NCI-H2196 (cell line): ENCODE data around the gene CGB2.
"Not testable (repeated sequence)": the region's sequence is repeated elsewhere in the genome, so short reads cannot be mapped to it uniquely, and the experiment has no call there.

Source experiments
- DNase-seq: peaks from one replicate; lab custom pipeline; 2025; ENCODE audit not compliant: unreplicated experiment; lab: John Stamatoyannopoulos, UW

The CGB2 gene

DNA sequence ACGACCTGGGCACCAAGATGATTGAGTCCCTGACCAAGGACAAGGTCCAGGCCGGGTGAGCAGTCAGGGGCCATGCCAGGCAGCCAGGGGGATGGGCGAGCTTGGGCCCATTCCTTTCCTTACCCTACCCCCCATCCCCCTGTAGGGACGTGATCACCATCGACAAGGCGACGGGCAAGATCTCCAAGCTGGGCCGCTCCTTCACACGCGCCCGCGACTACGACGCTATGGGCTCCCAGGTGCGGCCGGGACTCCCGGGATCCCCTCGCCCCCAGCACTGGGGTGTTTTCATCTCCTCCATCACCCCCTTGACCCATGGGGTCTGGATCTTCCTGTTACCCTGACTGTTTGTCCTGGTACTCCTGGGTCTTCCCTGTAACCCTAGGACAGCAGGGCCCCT, 21.9 kb upstream of the CGB2 start:
- no peak for DNase-seq

DNA sequence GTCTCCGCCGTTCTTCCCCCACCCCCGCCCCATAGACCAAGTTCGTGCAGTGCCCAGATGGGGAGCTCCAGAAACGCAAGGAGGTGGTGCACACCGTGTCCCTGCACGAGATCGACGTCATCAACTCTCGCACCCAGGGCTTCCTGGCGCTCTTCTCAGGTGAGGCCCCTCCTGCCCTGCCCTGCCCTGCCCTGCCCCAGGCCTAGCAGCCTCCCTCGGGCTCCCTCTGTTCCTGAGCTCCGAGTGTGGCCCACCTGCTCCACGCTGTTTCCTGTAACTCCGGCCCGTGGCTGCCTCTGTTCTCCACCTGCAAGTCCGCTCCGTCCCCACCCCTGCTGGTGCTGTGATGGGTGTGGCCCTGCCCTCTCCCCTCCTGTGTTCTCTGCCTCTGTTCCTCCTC, 21.2 kb upstream of the CGB2 start:
- DNase-seq = no peak

DNA sequence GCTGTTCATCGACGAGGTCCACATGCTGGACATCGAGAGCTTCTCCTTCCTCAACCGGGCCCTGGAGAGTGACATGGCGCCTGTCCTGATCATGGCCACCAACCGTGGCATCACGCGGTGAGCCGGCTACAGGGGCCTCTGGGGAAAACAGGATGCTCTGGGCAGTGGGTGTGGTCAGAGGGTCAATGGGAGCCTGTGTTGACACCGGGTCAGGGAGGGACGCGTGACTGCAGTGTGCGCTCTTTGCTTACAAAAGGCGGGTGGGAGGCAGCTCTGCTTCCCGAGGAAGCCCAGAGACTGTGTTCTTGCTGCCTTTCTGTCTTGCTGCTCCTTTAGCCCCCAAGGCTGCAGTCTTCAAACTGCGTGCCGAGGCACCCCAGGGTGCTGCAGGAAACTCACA, 20.5 kb upstream of the CGB2 start:
- no peak for DNase-seq

DNA sequence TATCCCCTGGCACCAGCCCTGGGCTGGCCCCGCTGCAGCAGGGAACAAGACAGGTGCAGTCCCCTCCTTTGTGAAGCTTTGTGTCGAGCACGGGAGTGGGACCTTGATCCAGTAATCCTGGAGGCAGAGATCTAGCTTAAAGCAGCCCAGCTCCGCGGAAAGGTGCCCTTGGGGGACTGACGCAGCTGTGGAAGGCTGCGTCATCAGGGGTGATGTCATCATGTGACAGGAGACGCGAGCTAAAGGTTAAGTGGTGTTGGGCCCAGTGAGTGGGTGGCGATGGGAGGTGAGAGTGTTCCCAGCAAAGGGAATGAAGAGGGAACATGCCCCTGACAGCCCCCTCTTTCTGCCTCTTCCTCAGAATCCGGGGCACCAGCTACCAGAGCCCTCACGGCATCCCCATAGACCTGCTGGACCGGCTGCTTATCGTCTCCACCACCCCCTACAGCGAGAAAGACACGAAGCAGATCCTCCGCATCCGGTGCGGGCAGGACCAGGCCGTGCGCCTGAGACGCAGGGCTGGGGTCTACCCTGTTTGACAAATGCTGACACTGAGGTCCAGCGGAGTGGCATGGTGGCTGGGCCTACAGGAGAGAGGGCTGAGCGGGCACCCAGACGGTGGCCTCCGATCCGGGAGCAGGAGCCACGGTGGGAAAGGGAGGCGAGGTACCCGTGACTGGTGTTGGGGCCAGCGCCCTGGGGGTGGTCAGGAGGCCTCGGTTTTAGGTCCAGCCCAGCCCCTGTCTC, 17.4 kb upstream of the CGB2 start:
- DNase-seq = no peak

DNA sequence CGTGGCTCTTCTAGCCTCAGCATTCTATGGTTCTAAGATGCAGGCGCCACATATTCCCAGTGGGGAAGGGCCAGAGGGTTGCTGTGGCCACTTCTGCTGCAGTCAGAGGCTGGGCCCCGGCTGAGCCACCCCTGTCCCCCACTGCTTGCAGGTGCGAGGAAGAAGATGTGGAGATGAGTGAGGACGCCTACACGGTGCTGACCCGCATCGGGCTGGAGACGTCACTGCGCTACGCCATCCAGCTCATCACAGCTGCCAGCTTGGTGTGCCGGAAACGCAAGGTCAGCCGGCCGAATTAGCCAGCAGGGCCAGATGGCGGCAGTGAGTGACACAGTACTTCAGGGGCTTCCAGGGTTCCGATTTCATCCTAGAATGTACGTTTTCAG, 16.8 kb upstream of the CGB2 start:
- no peak for DNase-seq

DNA sequence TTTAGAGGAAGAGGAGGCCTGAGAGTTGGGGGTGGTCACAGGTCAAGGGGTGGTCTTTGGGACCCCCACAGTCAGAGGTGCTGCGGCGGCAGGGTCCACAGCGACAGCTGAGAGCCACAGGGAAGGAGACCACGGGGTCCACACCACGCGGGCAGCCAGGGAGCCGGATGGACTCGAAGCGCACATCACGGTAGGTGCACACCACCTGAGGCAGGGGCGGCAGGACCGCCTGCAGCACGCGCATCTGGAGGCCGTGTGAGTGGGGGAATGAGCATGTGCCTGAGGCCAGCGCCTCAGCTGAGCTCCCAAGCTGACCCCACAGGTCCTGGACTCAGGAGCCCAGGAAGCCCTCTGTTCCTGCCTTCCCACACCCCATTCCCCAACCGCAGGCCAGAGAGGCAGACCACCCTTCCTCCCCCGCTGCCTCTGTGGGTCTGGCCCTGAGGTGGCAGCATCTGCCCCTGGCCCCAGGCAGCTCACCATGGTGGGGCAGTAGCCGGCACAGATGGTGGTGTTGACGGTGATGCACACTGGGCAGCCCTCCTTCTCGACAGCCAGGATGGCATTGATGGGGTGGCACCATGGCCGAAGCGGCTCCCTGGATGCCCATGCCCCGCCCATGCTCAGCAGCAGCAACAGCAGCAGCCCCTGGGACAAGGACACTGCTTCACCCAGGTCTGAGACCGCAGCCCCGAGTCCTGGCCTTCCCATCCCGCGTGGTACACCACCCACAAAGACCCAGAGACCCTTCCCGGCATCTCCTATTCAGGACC, 15.4 kb upstream of the CGB2 start:
- DNase-seq = no peak

DNA sequence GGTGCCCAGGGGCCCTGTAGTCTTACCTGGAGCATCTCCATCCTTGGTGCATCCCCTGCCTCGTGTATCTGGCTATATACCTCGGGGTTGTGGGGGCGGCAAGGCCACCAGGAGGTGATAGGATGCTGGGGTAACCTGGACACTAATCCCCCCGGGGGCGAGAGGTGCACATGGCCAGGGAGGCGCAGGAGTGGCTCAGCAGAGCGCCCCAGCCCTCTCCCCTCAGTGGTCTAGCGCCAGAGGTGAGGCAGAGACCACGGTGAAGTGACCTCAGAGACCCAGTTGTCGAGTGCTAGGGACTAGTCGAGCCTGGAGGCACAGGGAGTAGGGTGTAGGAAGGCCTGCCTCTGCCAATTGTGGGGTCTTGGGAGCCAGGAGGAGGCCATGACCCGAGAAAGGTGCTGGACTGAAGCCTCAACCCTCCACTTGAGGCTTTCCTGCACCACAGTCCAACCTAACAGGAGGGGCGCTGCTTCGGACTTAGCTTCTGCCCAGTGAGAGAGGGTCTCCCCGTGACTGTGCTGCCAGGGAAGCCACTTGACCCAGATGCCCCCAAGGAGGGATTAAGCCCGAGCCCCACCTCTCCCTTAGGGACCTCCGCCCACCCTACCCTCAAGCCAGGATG, 14.5 kb upstream of the CGB2 start, which contains the start of gene LHB:
Gene LHB, minus strand, starts transcription at position 51 of the 625 bp plus-strand sequence. Its CDS starts 10 bp downstream, at position 41.
- no peak for DNase-seq

DNA sequence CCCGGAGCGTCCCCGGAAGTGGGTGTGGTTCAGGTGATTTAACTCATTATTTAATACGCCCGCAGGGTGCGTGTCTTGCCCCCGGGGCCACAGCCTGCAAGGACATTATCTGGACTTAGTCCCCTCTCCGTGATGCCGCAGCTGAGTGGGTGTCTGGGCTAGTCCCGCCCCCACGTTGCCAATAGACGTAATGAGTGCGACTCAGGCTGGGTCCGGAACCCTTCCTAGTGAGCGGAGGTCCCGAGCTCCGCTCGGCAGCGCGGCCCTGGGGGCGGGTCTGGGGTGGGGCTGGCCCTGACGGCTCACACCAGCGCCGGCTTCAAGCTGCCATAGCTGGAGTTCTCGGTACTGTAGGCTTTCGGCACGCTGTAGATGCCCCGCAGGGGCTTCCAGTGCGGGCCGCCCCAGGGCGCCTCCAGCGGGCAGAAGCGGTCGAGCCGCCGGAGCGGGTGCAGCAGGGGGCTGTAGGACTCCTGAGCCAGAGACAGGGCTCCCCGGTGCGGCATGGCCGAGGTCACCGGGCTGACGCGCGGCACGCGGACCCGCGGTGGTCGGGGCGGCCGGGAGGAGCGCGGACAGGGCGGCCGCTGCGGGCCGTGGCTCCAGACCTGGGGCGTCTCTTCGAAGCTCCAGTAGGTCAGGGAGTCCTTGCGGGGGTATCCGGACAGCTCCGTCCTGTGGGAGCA, 13.9 kb upstream of the CGB2 start:
- DNase-seq = peak; percentile 44

DNA sequence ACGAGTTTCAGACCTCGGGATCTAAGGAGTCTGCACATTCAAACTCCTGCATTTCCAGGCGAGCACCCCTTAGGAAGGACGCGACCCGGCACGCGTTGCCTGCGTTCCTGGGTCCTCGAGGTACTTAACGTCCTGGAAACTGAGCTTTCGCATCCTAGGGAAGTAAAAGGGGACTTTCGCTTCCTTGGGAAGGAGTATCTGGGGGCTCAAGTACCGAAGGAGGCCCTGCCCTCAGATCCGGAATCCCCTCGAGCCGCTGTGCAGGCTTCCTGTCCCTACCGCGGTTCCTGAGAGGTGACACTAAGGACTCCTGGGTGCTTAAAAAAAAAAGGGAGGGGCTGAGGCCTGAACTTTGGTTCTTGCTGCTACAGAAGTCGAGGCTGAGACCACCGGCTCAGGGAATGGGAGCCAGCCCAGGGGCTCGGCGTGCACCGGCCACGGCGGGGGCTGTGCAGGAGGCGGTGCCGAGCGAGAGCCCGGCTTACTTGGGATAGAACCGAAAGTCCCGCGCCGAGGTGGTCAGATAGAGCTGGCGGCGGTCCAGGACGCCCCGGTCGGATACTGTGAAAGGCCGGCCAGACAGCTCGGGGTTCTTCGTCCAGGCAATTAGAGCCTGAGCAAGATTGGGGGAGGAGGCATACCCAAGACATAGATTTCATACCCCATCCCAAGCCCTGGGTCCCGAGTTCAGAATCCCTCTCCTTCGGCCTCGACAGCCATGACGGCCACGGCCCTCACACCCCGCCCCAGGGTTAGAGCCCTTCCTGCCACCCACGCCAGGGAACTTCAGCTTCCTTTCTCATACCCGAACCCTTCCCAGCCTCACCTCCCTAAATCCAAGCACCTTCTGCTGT, 13.1 kb upstream of the CGB2 start:
- DNase-seq = not testable (repeated sequence)

DNA sequence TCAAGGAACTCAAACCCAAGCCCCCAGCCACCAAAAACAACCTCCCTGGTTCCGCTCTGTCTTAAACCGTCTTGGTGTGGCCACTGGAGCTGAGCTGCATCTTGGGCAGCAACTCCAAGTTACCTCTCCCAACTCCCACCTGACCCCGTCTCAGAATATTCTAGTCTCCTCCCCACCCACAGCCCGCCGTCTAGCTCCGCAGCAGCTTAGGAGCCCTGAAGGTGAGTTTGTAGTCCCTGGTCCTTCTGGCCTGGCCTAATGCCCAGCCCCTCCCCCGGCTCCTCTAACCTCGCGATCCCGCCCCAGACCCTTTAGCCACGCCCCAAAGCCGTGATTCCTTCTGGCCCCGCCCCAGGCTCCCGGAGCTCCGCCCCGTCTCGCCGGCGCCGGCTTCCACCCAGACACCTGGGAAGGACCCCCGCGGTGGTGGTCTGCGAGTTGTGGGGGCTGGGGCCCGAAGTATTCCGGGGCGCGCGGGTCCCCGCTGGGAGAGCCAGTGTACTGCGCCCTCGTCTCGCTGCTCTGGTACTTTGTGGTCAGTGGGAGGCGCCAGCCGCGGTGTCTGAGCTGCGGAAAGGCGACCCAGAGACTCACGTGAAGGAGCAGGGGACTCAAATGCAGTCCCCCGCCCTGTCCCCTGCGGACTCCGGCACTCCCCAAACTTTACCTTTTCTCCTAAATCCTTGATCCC, 12.3 kb upstream of the CGB2 start:
- DNase-seq = peak; percentile 82

DNA sequence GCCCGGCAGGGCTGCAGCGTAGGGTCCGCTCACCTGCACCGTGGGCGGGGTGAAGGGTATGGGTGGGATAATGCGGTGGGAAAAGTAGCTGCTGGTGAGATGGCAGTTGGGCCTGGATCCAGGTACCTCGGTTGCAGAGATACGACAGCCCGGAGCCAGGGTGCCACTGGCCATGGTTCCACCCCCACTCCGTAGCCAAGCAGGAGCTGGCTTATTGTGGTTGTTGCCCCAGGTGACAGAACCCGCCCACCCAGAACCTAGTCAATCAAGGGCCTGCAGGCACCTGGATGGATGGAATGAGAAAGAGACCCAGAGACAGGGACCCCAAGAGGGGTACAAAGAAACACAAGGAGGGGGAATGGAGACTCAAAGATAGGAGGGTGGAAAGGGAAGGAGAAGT, 11.3 kb upstream of the CGB2 start:
- no peak for DNase-seq

DNA sequence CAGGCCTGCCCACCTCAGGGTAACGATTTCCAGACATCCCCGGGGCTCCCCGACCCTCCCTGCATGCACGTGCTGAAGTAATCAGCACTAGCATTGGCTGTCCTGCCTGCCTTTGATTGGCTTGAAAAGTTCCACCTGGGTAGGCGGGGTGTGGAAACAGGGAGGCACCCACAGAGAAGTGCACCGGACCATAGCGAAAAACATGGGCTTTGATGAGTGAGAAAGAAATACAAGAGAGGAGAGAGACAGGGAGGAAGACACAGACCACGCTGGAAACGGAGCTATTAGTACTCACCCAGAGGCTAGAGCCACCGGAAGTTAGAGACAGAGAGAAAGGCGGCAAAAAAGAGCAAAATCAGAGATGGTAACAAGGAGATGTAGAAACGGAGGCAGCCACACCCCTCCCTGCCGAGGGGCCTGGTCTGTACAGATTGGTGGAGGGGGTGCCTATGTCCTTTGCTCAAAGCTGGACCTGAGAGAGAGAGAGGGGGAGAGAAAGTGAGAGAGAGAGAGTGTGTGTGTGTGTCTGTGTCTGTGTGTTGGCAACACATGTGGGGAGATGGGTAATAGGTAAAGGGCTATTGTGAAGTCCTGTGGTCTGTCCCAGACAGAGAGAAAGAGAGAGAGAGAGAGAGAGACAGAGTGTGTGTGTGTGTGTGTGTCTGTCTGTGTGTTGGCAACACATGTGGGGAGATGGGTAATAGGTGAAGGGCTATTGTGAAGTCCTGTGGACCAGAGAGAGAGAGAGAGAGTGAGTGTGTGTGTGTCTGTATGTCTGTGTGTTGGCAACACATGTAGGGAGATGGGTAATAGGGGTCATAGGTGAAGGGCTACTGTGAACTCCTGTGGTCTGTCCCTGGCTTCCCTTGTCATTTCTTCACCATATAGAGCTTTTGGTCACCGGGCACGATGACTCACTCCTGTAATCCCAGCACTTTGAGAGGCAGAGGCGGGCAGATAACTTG, 10.5 kb upstream of the CGB2 start:
- no peak for DNase-seq

DNA sequence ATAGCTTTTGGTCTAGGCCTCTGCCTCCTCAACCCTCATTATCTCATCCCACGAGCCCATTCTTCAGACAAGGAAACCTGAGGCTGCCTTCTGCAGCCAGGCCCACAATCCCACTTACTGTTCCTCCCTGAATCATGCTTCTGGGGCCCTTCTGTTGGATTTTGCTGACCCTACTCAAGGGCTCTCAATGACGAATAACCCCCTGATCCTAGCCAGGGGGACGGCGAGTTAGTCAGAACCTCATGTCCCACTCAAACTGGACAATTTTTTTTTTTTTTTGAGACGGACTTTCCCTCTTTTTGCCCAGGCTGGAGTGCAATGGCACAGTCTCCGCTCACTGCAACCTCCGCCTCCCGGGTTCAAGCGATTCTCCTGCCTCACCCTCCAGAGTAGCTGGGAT, 9.6 kb upstream of the CGB2 start:
- DNase-seq = no peak

DNA sequence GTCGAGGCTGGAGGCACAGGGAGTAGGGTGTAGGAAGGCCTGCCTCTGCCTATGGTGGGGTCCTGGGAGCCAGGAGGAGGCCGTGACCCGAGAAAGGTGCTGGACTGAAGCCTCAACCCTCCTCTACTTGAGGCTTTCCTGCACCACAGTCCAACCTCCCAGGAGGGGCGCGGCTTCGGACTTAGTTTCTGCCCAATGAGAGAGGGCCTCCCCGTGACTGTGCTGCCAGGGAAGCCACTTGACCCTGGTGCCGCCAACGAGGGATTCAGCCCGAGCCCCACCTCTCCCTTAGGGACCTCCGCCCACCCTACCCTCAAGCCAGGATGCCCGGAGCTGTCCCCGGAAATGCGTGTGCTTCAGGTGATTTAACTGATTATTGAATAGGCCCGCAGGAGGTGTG, 7.5 kb upstream of the CGB2 start, which contains the start of gene CGB3:
Gene CGB3, minus strand, starts transcription at position 101 of the 400 bp plus-strand sequence. CDS start 362 bp downstream, outside the sequence.
- not testable (repeated sequence) for DNase-seq

DNA sequence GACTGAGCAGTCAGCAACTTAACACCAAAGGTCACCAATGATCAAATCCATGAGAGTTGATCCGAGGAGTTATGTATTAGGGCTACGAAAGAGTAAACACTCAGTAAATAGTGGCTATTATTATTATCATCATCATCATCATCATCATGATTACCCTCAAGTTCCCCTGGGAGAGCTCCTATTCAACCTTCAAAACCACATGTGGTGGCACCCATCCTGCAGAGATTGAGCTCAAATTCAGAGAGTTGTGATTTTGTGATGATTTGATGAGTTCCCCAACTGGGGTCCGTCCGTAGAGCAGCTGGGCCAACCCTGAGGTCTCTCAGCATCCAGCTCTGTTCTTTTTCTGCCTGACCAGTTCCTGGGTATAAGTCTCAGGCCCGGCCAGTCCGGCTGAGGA, 6.6 kb upstream of the CGB2 start:
- not testable (repeated sequence) for DNase-seq

DNA sequence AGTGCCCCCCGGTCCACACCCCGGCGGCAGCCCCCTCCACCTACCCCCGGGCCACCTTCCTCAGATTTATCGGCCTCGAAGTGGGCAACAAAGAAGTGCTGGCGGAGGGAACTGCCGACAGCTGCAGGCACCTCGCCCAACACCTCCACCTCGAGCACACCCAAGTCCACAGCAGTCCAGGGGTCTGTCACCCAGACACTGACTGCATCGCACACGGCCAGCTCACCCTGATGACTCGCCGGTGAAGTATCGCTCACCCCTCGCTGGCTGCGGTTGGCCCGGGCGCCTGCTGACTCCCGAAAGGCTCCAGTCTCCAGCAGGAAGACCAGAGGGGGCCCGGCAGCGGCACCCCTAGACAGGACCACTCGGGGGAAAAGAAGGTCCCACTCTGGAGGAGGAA, 6.1 kb upstream of the CGB2 start:
- not testable (repeated sequence) for DNase-seq

DNA sequence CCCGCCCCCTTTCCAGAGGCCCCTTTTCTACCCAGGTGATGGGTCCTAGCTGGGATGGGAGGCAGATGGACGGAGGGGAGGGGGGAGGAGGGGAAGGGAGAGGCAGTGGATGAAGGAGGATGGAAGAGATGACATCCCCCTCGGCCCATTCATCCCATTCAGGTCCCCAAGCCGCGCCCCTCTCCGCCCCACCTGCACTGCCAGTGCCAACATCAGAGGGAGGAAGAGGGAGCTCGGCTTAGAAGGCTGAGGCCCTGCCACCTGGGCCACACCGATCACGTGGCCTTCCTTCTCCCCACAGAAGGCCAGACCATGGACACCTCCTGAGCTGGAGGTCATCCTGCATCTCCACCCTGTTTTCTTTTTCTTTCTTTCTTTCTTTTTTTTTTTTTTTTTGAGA, 3.0 kb upstream of the CGB2 start:
- DNase-seq = not testable (repeated sequence)

DNA sequence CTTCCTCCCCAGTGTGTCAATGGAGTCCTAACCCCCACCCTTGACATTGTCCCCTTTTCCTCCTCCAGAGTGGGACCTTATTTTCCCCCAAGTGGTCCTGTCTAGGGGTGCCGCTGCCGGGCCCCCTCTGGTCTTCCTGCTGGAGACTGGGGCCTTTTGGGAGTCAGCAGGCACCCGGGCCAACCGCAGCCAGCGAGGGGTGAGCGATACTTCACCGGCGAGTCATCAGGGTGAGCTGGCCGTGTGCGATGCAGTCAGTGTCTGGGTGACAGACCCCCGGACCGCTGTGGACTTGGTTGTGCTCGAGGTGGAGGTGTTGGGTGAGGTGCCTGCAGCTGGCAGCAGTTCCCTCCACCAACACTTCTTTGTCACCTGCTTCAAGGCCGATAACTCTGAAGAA, 1.9 kb upstream of the CGB2 start:
- not testable (repeated sequence) for DNase-seq

DNA sequence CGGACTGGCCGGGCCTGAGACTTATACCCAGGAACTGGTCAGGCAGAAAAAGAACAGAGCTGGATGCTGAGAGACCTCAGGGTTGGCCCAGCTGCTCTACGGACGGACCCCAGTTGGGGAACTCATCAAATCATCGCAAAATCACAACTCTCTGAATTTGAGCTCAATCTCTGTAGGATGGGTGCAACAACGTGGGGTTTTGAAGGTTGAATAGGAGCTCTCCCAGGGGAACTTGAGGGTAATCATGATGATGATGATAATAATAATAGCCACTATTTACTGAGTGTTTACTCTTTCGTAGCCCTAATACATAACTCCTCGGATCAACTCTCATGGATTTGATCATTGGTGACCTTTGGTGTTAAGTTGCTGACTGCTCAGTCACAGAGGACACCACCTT, 1.4 kb upstream of the CGB2 start:
- not testable (repeated sequence) for DNase-seq
